HCT116 (cell line): ENCODE data around the gene TTYH3.

Experiments used
- ELF1 ChIP-seq: IDR thresholded peaks from 2 replicates; pipeline ENCODE4 v1.6.1; 2012; ENCODE audit warnings: low read depth, borderline replicate concordance
- JUND ChIP-seq: IDR thresholded peaks from 2 replicates; pipeline ENCODE4 v1.6.1; 2012
- TF ChIP-seq, protein P1 (sequence below), 3 experiments: fragments of 200-600 bp in 1 of 3; sonication (generic) in 1 of 3; IDR thresholded peaks in 2 of 3; conservative IDR thresholded peaks in 1 of 3; 2 replicates each; pipeline ENCODE4 v1.5.1; 2012 to 2017; ENCODE audit warnings: low read depth in 2 of 3, low read length in 2 of 3, antibody characterized with exemption in 1 of 3, borderline replicate concordance in 1 of 3, control low read depth in 1 of 3, mild to moderate bottlenecking in 1 of 3, mixed read lengths in 1 of 3, mixed run types in 1 of 3, moderate library complexity in 1 of 3; ENCODE audit not compliant: insufficient read depth in 1 of 3
- TF ChIP-seq, protein P2 (sequence below): IDR thresholded peaks from 2 replicates; pipeline ENCODE4 v1.6.1; 2012; ENCODE audit warnings: low read depth

DNA sequence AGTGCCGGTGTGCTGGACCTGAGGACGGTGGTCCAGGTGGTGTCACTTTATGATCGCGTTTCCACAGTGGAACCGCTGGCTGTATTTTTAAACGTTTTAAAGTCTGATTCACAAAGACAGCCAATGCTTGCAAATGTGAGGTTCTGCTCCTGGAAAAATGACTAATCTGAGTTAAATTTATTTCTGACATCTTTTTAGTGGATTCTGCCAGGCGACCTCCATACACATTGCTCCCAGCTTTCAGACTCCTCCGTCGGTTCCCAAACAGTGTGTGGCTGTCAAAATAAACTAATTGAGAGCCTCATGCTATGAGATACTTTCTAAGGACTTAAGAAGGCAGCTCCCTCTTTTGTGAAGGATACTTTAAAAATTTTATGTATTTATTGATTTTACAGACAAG is 12.7 kb upstream of the TTYH3 start:
- TF ChIP-seq, protein P1, sequence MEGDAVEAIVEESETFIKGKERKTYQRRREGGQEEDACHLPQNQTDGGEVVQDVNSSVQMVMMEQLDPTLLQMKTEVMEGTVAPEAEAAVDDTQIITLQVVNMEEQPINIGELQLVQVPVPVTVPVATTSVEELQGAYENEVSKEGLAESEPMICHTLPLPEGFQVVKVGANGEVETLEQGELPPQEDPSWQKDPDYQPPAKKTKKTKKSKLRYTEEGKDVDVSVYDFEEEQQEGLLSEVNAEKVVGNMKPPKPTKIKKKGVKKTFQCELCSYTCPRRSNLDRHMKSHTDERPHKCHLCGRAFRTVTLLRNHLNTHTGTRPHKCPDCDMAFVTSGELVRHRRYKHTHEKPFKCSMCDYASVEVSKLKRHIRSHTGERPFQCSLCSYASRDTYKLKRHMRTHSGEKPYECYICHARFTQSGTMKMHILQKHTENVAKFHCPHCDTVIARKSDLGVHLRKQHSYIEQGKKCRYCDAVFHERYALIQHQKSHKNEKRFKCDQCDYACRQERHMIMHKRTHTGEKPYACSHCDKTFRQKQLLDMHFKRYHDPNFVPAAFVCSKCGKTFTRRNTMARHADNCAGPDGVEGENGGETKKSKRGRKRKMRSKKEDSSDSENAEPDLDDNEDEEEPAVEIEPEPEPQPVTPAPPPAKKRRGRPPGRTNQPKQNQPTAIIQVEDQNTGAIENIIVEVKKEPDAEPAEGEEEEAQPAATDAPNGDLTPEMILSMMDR (IDR thresholded peaks at IDR 0.05 in 2 of 3, conservative IDR thresholded peaks at IDR 0.05 in 1 of 3; ENCODE audit: borderline replicate concordance in 1 of 3, insufficient read depth in 1 of 3, low read depth in 2 of 3, low read length in 2 of 3): no peak
- TF ChIP-seq, protein P2, sequence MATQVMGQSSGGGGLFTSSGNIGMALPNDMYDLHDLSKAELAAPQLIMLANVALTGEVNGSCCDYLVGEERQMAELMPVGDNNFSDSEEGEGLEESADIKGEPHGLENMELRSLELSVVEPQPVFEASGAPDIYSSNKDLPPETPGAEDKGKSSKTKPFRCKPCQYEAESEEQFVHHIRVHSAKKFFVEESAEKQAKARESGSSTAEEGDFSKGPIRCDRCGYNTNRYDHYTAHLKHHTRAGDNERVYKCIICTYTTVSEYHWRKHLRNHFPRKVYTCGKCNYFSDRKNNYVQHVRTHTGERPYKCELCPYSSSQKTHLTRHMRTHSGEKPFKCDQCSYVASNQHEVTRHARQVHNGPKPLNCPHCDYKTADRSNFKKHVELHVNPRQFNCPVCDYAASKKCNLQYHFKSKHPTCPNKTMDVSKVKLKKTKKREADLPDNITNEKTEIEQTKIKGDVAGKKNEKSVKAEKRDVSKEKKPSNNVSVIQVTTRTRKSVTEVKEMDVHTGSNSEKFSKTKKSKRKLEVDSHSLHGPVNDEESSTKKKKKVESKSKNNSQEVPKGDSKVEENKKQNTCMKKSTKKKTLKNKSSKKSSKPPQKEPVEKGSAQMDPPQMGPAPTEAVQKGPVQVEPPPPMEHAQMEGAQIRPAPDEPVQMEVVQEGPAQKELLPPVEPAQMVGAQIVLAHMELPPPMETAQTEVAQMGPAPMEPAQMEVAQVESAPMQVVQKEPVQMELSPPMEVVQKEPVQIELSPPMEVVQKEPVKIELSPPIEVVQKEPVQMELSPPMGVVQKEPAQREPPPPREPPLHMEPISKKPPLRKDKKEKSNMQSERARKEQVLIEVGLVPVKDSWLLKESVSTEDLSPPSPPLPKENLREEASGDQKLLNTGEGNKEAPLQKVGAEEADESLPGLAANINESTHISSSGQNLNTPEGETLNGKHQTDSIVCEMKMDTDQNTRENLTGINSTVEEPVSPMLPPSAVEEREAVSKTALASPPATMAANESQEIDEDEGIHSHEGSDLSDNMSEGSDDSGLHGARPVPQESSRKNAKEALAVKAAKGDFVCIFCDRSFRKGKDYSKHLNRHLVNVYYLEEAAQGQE: no peak
- TF ChIP-seq ELF1 (no peak), JUND (no peak)
